ENCODE data around the gene PPP1R12B. TPM values are rescaled to one million over a fixed set of nuclear protein-coding genes. Genes with fewer than 3 reads are reported as not detected.
A peak's percentile ranks its signal among the peaks of the same experiment; 100 is the strongest.
"Not testable (repeated sequence)": the region's sequence is repeated elsewhere in the genome, so short reads cannot be mapped to it uniquely, and the experiment has no call there.

PPP1R12B gene
- total and polyA plus RNA-seq, 12 donors, result 16.5 to 969 (median 604) TPM

DNA sequence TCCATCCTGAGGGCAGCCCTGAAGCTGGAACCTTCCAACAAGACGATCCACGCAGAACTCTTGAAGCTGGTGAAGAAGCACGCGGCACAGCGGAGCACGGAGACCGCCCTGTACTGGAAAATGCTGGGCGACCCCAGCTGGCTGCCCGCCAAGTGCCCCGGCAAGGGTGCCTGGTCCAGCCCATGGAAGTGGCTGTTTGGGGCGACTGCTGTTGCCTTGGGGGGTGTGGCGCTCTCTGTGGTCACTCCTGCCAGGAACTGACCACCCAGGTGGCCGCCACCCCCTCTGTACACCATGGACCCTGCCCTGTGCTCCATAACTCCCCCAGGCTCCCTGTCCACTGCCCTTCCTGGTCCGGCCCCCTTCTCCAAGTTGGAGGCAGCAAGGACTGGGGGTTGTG lies 90.8 kb downstream of the PPP1R12B start:
- H3K4me1 ChIP-seq, result peaks cover 0 to 39% (median 11%) of the 10 kb centered on the region in 9 donors
- H3K27ac ChIP-seq, result no peak overlapping the region
- ATAC-seq (peak in 5 of 8 donors; percentile 13 to 54 (median 20)), DNase-seq (no peak)
- no peak overlapping the region for H3K4me3 ChIP-seq
- no peaks in the 10 kb centered on the region for H3K9me3 ChIP-seq
- TF ChIP-seq, protein P1, sequence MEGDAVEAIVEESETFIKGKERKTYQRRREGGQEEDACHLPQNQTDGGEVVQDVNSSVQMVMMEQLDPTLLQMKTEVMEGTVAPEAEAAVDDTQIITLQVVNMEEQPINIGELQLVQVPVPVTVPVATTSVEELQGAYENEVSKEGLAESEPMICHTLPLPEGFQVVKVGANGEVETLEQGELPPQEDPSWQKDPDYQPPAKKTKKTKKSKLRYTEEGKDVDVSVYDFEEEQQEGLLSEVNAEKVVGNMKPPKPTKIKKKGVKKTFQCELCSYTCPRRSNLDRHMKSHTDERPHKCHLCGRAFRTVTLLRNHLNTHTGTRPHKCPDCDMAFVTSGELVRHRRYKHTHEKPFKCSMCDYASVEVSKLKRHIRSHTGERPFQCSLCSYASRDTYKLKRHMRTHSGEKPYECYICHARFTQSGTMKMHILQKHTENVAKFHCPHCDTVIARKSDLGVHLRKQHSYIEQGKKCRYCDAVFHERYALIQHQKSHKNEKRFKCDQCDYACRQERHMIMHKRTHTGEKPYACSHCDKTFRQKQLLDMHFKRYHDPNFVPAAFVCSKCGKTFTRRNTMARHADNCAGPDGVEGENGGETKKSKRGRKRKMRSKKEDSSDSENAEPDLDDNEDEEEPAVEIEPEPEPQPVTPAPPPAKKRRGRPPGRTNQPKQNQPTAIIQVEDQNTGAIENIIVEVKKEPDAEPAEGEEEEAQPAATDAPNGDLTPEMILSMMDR (IDR thresholded peaks at IDR 0.05), result no peak
- H3K27me3 ChIP-seq, result no peaks in the 10 kb centered on the region
- intact Hi-C loops (cut with DNase I), result no loop called here
- peaks cover 0 to 100% (median 32%) of the 10 kb centered on the region in 9 donors for H3K36me3 ChIP-seq
- WGBS, 2 donors, result 96 to 97% methylated on average over 14 of the region's 14 CpGs

DNA sequence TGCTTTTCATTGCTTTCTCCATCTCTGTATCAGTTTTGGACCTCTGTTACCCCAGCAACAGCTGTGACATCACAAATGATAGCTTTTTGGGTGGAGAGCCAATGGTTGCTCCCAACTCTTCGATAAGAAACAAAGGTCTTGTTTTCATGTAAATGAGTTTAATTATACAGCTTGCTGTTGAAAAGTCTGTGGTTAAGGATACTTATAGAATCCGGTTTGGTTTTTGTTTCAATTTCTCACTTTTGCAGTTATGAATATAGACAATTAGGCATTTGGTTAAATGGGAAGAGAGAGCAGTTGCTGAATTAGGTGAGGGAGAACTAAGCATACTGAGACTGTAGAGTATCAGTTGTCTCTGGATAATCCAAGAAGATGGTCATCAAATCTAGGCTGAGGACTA lies 99.6 kb downstream of the PPP1R12B start:
- H3K27me3 ChIP-seq; intact Hi-C loops (cut with DNase I); DNase-seq; H3K4me3 ChIP-seq; ATAC-seq; H3K4me1 ChIP-seq; H3K9me3 ChIP-seq; H3K27ac ChIP-seq: not testable (repeated sequence)
- peaks cover 0 to 74% (median 15%) of the 10 kb centered on the region in 9 donors for H3K36me3 ChIP-seq
- 79% methylated on average over 2 of the region's 2 CpGs for WGBS, 2 donors

DNA sequence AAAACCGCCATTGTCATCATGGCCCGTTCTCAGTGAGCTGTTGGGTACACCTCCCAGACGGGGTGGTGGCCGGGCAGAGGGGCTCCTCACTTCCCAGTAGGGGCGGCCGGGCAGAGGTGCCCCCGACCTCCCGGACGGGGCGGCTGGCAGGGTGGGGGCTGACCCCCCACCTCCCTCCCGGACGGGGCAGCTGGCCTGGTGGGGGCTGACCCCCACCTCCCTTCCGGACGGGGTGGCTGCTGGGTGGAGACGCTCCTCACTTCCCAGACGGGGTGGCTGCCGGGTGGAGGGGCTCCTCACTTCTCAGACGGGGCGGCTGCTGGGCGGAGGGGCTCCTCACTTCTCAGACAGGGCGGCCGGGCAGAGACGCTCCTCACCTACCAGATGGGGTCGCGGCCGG lies 103.1 kb downstream of the PPP1R12B start:
- Histone ChIP-seq H3K4me3 (peak overlapping the region in 6 of 10 donors; percentile 16 to 37 (median 24)), H3K36me3 (peaks cover 0 to 71% (median 18%) of the 10 kb centered on the region in 9 donors), H3K27ac (peak overlapping the region in 6 of 10 donors; percentile 10 to 68 (median 44))
- ATAC-seq; H3K27me3 ChIP-seq; H3K9me3 ChIP-seq; DNase-seq; intact Hi-C loops (cut with DNase I); H3K4me1 ChIP-seq: not testable (repeated sequence)
- 84 to 91% methylated on average over 19 to 24 of the region's 26 CpGs for WGBS, 2 donors

DNA sequence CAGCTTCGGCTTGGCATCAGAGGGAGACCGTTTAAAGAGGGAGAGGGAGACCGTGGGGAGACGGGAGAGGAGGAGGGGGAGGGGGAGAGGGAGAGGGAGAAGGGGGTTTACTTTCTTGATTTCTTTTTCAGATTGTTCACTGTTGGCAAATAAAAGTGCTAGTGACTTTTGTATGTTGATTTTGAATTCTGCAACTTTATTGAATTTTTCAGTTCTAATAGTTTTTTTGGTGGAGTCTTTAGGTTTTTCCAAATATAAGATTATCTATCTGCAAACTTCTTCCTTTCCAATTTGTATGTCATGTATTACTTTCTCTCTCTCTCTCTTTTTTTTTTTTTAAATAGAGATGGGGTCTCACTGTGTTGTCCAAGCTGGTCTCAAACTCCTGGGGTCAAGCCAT lies 104.0 kb downstream of the PPP1R12B start:
- WGBS, 2 donors, result 65 to 66% methylated on average over 4 of the region's 4 CpGs
- no peaks in the 10 kb centered on the region for H3K27me3 ChIP-seq
- peaks cover 0 to 6% (median 0%) of the 10 kb centered on the region in 9 donors for H3K4me1 ChIP-seq
- peaks cover 0 to 63% (median 18%) of the 10 kb centered on the region in 9 donors for H3K36me3 ChIP-seq
- no peak for ATAC-seq
- no peak for DNase-seq
- TF ChIP-seq, protein P1 (IDR thresholded peaks at IDR 0.05), result no peak
- peak overlapping the region in 5 of 10 donors; percentile 5 to 37 (median 26) for H3K4me3 ChIP-seq
- peak overlapping the region in 6 of 10 donors; percentile 10 to 68 (median 51) for H3K27ac ChIP-seq
- intact Hi-C loops (cut with DNase I), result no loop called here
- no peaks in the 10 kb centered on the region for H3K9me3 ChIP-seq

DNA sequence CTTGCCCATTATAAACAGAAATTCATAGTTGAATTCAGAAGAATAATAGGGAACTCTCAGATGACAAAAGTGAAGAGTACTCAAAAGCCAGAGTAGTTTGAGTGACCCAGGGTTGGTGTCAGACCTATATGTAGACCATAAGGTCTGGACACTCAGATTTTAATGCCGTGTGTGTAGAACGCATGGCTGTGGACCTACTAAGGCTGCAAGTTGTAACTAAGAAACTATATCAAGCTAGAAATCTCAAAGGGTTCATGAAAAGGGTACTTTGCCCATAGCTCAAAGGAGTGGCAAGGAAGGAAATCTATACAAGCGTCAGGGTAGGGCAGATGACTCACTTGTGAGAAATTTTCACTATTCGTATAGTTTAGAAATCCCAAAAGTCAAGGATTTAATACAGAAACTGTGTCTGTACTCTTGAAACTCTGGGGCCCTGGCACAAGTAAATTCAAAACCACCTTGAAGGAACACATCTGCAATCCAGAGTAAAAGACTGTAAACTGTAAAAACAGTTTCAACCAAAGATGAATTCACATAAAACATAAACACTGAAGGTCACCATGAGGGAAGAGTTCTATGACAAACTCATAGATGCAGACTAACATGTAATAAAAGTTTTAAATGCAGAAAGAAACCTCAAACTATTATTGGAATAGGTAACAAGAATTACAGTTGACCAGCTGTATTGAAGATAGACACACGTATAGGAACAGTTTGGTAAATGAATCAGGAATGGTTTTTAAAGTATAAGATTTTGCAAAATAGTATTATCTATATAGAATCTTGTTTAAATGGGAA lies 108.1 kb downstream of the PPP1R12B start:
- DNase-seq; intact Hi-C loops (cut with DNase I); H3K4me3 ChIP-seq; ATAC-seq; H3K27ac ChIP-seq; H3K27me3 ChIP-seq; H3K9me3 ChIP-seq: not testable (repeated sequence)
- Histone ChIP-seq H3K4me1 (peaks cover 0 to 35% (median 19%) of the 10 kb centered on the region in 9 donors), H3K36me3 (peaks cover 0 to 31% (median 13%) of the 10 kb centered on the region in 9 donors)
- WGBS, 2 donors, result 91% methylated on average over 5 of the region's 5 CpGs

DNA sequence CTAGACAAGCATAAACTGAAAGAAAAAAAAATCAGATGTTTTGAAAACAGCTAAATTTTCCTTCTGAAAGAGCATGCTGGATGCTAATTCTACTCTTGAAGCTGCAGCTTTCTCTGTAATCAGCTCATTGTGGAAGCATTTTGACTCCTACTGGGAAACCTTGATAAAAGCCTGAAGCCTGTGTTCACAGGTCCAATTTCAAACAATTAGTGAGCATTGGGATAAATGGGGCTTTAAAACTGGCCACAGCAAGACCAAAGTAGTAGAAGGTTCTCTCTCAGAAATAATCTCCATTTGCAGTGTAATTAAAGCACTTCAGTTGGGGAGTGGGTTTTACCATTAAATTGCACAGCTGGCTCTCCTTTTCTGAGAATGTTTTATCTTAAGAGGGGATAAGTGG lies 110.2 kb downstream of the PPP1R12B start:
- DNase-seq; intact Hi-C loops (cut with DNase I); H3K4me3 ChIP-seq; ATAC-seq; H3K27me3 ChIP-seq; H3K9me3 ChIP-seq: not testable (repeated sequence)
- Histone ChIP-seq H3K27ac (peak overlapping the region; percentile 64 to 89 (median 82)), H3K4me1 (peaks cover 0 to 41% (median 19%) of the 10 kb centered on the region in 9 donors), H3K36me3 (peaks cover 0 to 24% (median 13%) of the 10 kb centered on the region in 9 donors)

DNA sequence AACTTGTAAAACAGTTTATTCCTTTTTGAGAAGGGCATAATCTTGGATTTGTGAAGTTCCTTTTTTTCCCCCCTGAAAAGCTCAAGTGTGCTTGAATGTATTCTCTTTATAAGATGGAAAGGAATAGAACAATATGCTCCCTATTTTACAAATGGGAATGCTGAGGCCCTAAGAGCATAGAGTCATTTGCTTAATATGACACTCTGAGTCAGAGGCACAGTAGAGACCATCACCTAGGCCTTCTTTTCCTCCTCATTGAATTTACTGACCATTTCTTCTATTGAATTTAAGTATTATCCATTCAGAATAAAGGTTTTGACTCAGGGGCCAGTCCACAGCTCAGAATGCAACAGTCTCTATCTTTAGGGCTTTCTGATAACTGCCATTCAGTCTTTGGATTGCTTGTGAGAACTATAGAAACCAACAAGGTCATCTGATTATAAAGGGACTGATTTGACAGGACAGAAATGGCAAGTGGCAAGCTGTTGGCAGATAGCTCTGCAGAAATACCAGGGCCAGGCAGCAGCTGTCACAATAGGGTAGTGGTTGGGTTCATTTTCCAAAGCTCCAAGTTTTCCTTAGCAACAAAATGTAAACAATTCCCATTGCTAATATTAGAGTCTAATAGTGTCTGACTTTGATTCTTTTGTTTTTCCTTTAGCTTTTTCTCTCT lies 111.1 kb downstream of the PPP1R12B start:
- H3K36me3 ChIP-seq, result peaks cover 0 to 14% (median 6%) of the 10 kb centered on the region in 9 donors
- ATAC-seq, result peak; percentile 62 to 87 (median 82)
- not testable (repeated sequence) for H3K9me3 ChIP-seq, H3K4me3 ChIP-seq, H3K27me3 ChIP-seq
- DNase-seq, result peak; percentile 24 to 56
- intact Hi-C loops (cut with DNase I), result loop anchor here in 9 of 10 donors (5.0 to 10.0 kb wide), 6 partner anchors 115 to 265 kb away; partner anchors contain the start of genes SYT2 (in 6 of the 9), UBE2T (in 5 of the 9) and PPP1R12B (in 4 of the 9)
- peak overlapping the region; percentile 64 to 89 (median 82) for H3K27ac ChIP-seq
- peaks cover 0 to 41% (median 19%) of the 10 kb centered on the region in 9 donors for H3K4me1 ChIP-seq

DNA sequence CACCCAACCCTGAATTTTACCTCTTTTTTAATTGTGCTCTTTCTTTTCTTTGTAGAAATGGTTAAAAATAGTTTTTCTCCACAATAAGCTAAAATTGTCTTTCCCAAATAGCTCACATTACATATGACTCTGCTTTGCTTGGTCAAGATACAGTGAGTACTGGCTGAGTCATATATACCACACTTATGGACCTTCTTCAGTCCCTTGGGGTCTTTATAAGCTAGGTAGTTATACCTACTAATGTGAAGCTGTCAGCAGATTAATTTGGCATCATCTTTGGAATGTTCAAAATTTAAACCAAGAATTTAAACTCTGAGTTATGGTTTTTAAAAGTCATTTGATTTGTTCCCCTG lies 111.6 kb downstream of the PPP1R12B start:
- peak in 4 of 8 donors; percentile 9 to 26 (median 22) for ATAC-seq
- peaks cover 0 to 41% (median 19%) of the 10 kb centered on the region in 9 donors for H3K4me1 ChIP-seq
- not testable (repeated sequence) for H3K27me3 ChIP-seq, H3K9me3 ChIP-seq, H3K4me3 ChIP-seq, DNase-seq, H3K36me3 ChIP-seq
- peak overlapping the region; percentile 64 to 89 (median 82) for H3K27ac ChIP-seq
- intact Hi-C loops (cut with DNase I), result loop anchor here in 9 of 10 donors (5.0 to 10.0 kb wide), 6 partner anchors 115 to 265 kb away; partner anchors contain the start of genes SYT2 (in 6 of the 9), UBE2T (in 5 of the 9) and PPP1R12B (in 4 of the 9)
